Upper lobe of right lung (tissue), 1 donor: ENCODE measurements around the gene SKOR2. TPM values are rescaled to one million over a fixed set of nuclear protein-coding genes. Genes with fewer than 3 reads are reported as not detected.
"Not testable (repeated sequence)": the region's sequence is repeated elsewhere in the genome, so short reads cannot be mapped to it uniquely, and the experiment has no call there.

Source experiments
- ATAC-seq: fragments of 200-7000 bp; cut with Tn5 transposase; one replicate; pipeline ENCODE4 v1.9.1; 2020; ENCODE audit warnings: mild to moderate bottlenecking, moderate library complexity
- DNase-seq: peaks from one replicate; pipeline ENCODE4 v3.0.0-alpha.2; 2020
- H3K27ac ChIP-seq: fragments of 200-600 bp; one replicate; pipeline ENCODE4 v1.8.0; 2022
- H3K27me3 ChIP-seq: fragments of 200-600 bp; one replicate; pipeline ENCODE4 v1.8.0; 2022; ENCODE audit warnings: mild to moderate bottlenecking
- H3K36me3 ChIP-seq: fragments of 200-600 bp; one replicate; pipeline ENCODE4 v1.8.0; 2022
- H3K4me1 ChIP-seq: fragments of 200-600 bp; one replicate; pipeline ENCODE4 v1.8.0; 2022
- H3K4me3 ChIP-seq: fragments of 200-600 bp; one replicate; pipeline ENCODE4 v1.8.0; 2022; ENCODE audit warnings: mild to moderate bottlenecking
- H3K9me3 ChIP-seq: fragments of 200-600 bp; one replicate; pipeline ENCODE4 v1.8.0; 2022
- intact Hi-C: fragments of 100-400 bp; cut with DNase I; formaldehyde crosslinking; loops from one replicate; pipeline ENCODE4 v1.11.0; 2022
- total RNA-seq: library from RNA; stranded (reverse); fragmentation: NEBNext Ultra II Directional; extraction: Animal tissue kit (Norgen Biotek cat#: 25700); gene quantifications from one replicate; pipeline ENCODE4 v1.2.1, GENCODE V29; 2021
- TF ChIP-seq, protein P1 (sequence below): fragments of 200-600 bp; IDR thresholded peaks from one replicate; pipeline ENCODE4 v1.8.0; 2022; ENCODE audit warnings: antibody characterized with exemption
- donor health status: DM: no; HTN: yes; CAD: no; lungs with severe emphysema.

Gene SKOR2
- total RNA-seq, 1 donor from 2014 or later = not detected

- H3K27ac ChIP-seq = no peak overlapping the region
- H3K27me3 ChIP-seq = no peaks in the 10 kb centered on the region
- no peak for ATAC-seq
- H3K36me3 ChIP-seq = no peaks in the 10 kb centered on the region
- TF ChIP-seq, protein P1, sequence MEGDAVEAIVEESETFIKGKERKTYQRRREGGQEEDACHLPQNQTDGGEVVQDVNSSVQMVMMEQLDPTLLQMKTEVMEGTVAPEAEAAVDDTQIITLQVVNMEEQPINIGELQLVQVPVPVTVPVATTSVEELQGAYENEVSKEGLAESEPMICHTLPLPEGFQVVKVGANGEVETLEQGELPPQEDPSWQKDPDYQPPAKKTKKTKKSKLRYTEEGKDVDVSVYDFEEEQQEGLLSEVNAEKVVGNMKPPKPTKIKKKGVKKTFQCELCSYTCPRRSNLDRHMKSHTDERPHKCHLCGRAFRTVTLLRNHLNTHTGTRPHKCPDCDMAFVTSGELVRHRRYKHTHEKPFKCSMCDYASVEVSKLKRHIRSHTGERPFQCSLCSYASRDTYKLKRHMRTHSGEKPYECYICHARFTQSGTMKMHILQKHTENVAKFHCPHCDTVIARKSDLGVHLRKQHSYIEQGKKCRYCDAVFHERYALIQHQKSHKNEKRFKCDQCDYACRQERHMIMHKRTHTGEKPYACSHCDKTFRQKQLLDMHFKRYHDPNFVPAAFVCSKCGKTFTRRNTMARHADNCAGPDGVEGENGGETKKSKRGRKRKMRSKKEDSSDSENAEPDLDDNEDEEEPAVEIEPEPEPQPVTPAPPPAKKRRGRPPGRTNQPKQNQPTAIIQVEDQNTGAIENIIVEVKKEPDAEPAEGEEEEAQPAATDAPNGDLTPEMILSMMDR = no peak
- intact Hi-C loops = no loop called here
- no peak for DNase-seq
- no peak overlapping the region for H3K4me3 ChIP-seq
- H3K9me3 ChIP-seq = no peaks in the 10 kb centered on the region
- peaks cover 23% of the 10 kb centered on the region for H3K4me1 ChIP-seq
These were observed 79.0 kb downstream of the SKOR2 start for GRCh38 chr18:47172476-47172875.

DNA sequence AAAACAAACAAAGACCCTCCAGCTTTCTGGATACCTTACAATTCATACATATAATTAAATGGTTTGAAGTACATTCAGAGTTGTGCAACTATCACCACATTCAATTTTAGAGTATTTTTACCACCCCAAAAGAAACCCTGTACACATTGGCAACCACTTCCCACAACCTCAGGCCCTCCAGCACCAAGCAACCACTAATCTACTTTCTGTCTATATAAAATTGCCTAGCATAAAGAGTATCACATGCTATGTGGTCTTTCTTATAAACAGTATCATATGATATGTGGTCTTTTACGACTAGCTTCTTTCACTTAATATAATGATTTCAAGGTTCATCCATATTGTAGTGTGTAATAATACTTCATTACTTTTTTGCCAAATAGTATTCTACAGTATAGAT is 82.5 kb downstream of the SKOR2 start:
- no peak overlapping the region for H3K27ac ChIP-seq
- no peaks in the 10 kb centered on the region for H3K27me3 ChIP-seq
- H3K4me1 ChIP-seq = peaks cover 8% of the 10 kb centered on the region
- TF ChIP-seq, protein P1 = no peak
- no peaks in the 10 kb centered on the region for H3K9me3 ChIP-seq
- DNase-seq (no peak), ATAC-seq (no peak)
- no peaks in the 10 kb centered on the region for H3K36me3 ChIP-seq
- H3K4me3 ChIP-seq = no peak overlapping the region
- intact Hi-C loops = no loop called here

DNA sequence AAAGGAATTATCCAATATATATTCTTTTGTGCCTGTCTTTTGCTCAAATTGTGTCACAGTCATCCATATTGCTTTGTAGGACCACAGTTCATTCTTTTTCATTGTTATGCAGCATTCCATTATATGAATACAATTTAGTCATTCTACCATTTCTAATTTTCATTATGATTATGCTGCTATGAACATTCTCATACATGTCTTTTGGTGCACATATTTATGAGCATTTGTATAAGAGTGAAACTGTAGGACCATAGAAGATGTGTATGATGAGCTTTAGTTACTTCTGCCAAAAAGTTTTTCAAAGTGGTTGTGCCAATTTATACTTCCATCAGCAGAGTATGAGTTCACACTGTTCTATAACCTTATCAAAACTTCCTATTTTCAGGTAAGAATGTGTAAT is 83.0 kb downstream of the SKOR2 start:
- DNase-seq (no peak), ATAC-seq (no peak)
- no peak overlapping the region for H3K4me3 ChIP-seq
- no peaks in the 10 kb centered on the region for H3K27me3 ChIP-seq
- intact Hi-C loops = no loop called here
- TF ChIP-seq, protein P1 = no peak
- H3K4me1 ChIP-seq = peaks cover 6% of the 10 kb centered on the region
- H3K27ac ChIP-seq = no peak overlapping the region
- no peaks in the 10 kb centered on the region for H3K9me3 ChIP-seq
- no peaks in the 10 kb centered on the region for H3K36me3 ChIP-seq

DNA sequence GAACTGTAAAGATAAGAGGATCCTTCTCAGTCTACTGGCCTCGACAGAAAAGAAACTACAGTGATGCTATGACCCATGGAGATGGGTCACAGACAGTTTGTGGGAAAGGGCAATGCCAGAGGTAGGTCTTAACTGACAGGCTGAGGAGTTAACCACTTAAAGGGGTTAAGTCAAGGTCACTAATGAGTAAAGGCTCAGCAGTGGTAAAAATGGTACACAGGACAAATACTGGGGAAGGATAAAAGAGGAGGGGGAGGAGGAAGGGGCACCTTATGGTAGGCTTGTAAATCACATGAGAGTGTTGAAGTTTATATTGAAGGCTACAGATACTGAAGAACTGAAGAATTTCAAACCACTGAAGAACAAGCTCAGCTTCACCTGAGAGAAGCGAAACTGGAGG is 85.2 kb downstream of the SKOR2 start:
- no peaks in the 10 kb centered on the region for H3K27me3 ChIP-seq
- no peaks in the 10 kb centered on the region for H3K36me3 ChIP-seq
- no peak overlapping the region for H3K27ac ChIP-seq
- intact Hi-C loops = no loop called here
- ATAC-seq (no peak), DNase-seq (no peak)
- no peak overlapping the region for H3K4me3 ChIP-seq
- peaks cover 6% of the 10 kb centered on the region for H3K4me1 ChIP-seq
- TF ChIP-seq, protein P1 = no peak
- no peaks in the 10 kb centered on the region for H3K9me3 ChIP-seq

GRCh38 chr18:47163241-47163640 is 88.2 kb downstream of the SKOR2 start:
- H3K4me3 ChIP-seq = no peak overlapping the region
- DNase-seq (no peak), ATAC-seq (no peak)
- no peaks in the 10 kb centered on the region for H3K9me3 ChIP-seq
- H3K27ac ChIP-seq = no peak overlapping the region
- no peaks in the 10 kb centered on the region for H3K27me3 ChIP-seq
- intact Hi-C loops = no loop called here
- H3K36me3 ChIP-seq = no peaks in the 10 kb centered on the region
- peaks cover 6% of the 10 kb centered on the region for H3K4me1 ChIP-seq
- TF ChIP-seq, protein P1 = no peak

GRCh38 chr18:47160256-47160655 is 91.2 kb downstream of the SKOR2 start:
- TF ChIP-seq, protein P1 = no peak
- H3K36me3 ChIP-seq = peaks cover 12% of the 10 kb centered on the region
- no peaks in the 10 kb centered on the region for H3K27me3 ChIP-seq
- intact Hi-C loops = no loop called here
- ATAC-seq = no peak
- no peak for DNase-seq
- no peak overlapping the region for H3K27ac ChIP-seq
- peaks cover 6% of the 10 kb centered on the region for H3K4me1 ChIP-seq
- no peak overlapping the region for H3K4me3 ChIP-seq
- no peaks in the 10 kb centered on the region for H3K9me3 ChIP-seq

GRCh38 chr18:47158404-47158803 is 93.1 kb downstream of the SKOR2 start:
- H3K9me3 ChIP-seq, H3K4me1 ChIP-seq, DNase-seq, ATAC-seq, H3K4me3 ChIP-seq, H3K27ac ChIP-seq, intact Hi-C loops, H3K27me3 ChIP-seq: not testable (repeated sequence)
- peaks cover 22% of the 10 kb centered on the region for H3K36me3 ChIP-seq
